ENCODE results near the gene STK4. TPM values are rescaled to one million over a fixed set of nuclear protein-coding genes. Genes with fewer than 3 reads are reported as not detected.
A peak's percentile ranks its signal among the peaks of the same experiment; 100 is the strongest.

STK4 gene
- total RNA-seq, 1 donor from 2014 or later, result 34.8 TPM

DNA sequence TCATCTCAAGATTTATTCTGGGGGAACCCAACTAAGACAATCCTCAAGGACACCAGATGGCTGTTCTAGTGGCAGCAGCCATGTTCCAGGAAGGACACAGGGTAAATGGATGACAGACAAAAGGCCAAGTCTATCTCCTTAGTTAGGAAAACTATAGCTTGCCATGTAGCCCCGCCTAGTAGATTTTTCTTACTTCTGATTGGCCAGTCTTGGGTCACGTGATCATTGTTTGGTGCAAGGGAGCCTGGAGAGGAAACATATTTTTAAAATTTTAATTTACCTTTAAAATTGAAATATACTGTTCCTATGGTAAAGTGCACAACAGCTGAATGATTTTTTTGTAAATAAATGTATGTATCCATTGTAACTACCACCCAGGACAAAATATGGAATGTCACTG lies 139.0 kb downstream of the STK4 start:
- Histone ChIP-seq H3K4me3 (ENCODE audit: low read depth, low read length) (no peak overlapping the region), H3K27me3 (ENCODE audit: control insufficient read depth, insufficient read depth, low read length) (peaks cover 2% of the 10 kb centered on the region), H3K36me3 (ENCODE audit: control insufficient read depth, insufficient read depth, low read length) (no peaks in the 10 kb centered on the region)
- DNase-seq (ENCODE audit: low read depth) (no peak), FAIRE-seq (no peak)
- no peak for TF ChIP-seq CTCF (IDR thresholded peaks at IDR 0.05; ENCODE audit: insufficient read depth, low read length, severe bottlenecking)

GRCh38 chr20:45109634-45110033 lies 143.3 kb downstream of the STK4 start:
- TF ChIP-seq CTCF (IDR thresholded peaks at IDR 0.05; ENCODE audit: insufficient read depth, low read length, severe bottlenecking), result no peak
- Histone ChIP-seq H3K36me3 (ENCODE audit: control insufficient read depth, insufficient read depth, low read length) (no peaks in the 10 kb centered on the region), H3K27me3 (ENCODE audit: control insufficient read depth, insufficient read depth, low read length) (peaks cover 3% of the 10 kb centered on the region), H3K4me3 (ENCODE audit: low read depth, low read length) (no peak overlapping the region)
- no peak for DNase-seq (ENCODE audit: low read depth)
- no peak for FAIRE-seq

- DNase-seq (ENCODE audit: low read depth) (no peak), FAIRE-seq (no peak)
- Histone ChIP-seq H3K4me3 (ENCODE audit: low read depth, low read length) (no peak overlapping the region), H3K36me3 (ENCODE audit: control insufficient read depth, insufficient read depth, low read length) (no peaks in the 10 kb centered on the region), H3K27me3 (ENCODE audit: control insufficient read depth, insufficient read depth, low read length) (peaks cover 3% of the 10 kb centered on the region)
- no peak for TF ChIP-seq CTCF (IDR thresholded peaks at IDR 0.05; ENCODE audit: insufficient read depth, low read length, severe bottlenecking)
These were observed 144.0 kb downstream of the STK4 start for GRCh38 chr20:45110301-45110700.

GRCh38 chr20:45111285-45111684 lies 145.0 kb downstream of the STK4 start:
- no peaks in the 10 kb centered on the region for H3K36me3 ChIP-seq (ENCODE audit: control insufficient read depth, insufficient read depth, low read length)
- no peak for FAIRE-seq
- H3K4me3 ChIP-seq (ENCODE audit: low read depth, low read length), result no peak overlapping the region
- peaks cover 3% of the 10 kb centered on the region for H3K27me3 ChIP-seq (ENCODE audit: control insufficient read depth, insufficient read depth, low read length)
- no peak for TF ChIP-seq CTCF (IDR thresholded peaks at IDR 0.05; ENCODE audit: insufficient read depth, low read length, severe bottlenecking)
- no peak for DNase-seq (ENCODE audit: low read depth)

GRCh38 chr20:45111799-45112471 lies 145.6 kb downstream of the STK4 start:
- H3K36me3 ChIP-seq (ENCODE audit: control insufficient read depth, insufficient read depth, low read length), result no peaks in the 10 kb centered on the region
- H3K4me3 ChIP-seq (ENCODE audit: low read depth, low read length), result no peak overlapping the region
- TF ChIP-seq CTCF (IDR thresholded peaks at IDR 0.05; ENCODE audit: insufficient read depth, low read length, severe bottlenecking), result peak; percentile 46
- FAIRE-seq (no peak), DNase-seq (ENCODE audit: low read depth) (no peak)
- peaks cover 3% of the 10 kb centered on the region for H3K27me3 ChIP-seq (ENCODE audit: control insufficient read depth, insufficient read depth, low read length)

GRCh38 chr20:45112754-45113153 lies 146.4 kb downstream of the STK4 start:
- Histone ChIP-seq H3K27me3 (ENCODE audit: control insufficient read depth, insufficient read depth, low read length) (peaks cover 3% of the 10 kb centered on the region), H3K4me3 (ENCODE audit: low read depth, low read length) (no peak overlapping the region), H3K36me3 (ENCODE audit: control insufficient read depth, insufficient read depth, low read length) (no peaks in the 10 kb centered on the region)
- no peak for FAIRE-seq
- TF ChIP-seq CTCF (IDR thresholded peaks at IDR 0.05; ENCODE audit: insufficient read depth, low read length, severe bottlenecking), result no peak
- no peak for DNase-seq (ENCODE audit: low read depth)

Measured in bronchial epithelial cell (primary cell).